ENCODE measurements around the gene USP48.
"Not testable (repeated sequence)": the region's sequence is repeated elsewhere in the genome, so short reads cannot be mapped to it uniquely, and the experiment has no call there.

Gene USP48

GRCh38 chr1:21633992-21634805 lies 148.8 kb downstream of the USP48 start:
- DNase-seq = no peak

- DNase-seq = no peak
Observed at GRCh38 chr1:21633141-21633755, 149.7 kb downstream of the USP48 start.

GRCh38 chr1:21631944-21632887 lies 150.7 kb downstream of the USP48 start:
- DNase-seq = no peak

- DNase-seq = not testable (repeated sequence)
Observed at GRCh38 chr1:21631590-21631943, 151.4 kb downstream of the USP48 start.

- no peak for DNase-seq
Observed at GRCh38 chr1:21630571-21631343, 152.2 kb downstream of the USP48 start.

- no peak for DNase-seq
Observed at GRCh38 chr1:21629971-21630370, 153.0 kb downstream of the USP48 start.

- DNase-seq = no peak
Observed at GRCh38 chr1:21628798-21629393, 154.1 kb downstream of the USP48 start.

Measured in effector CD4-positive, alpha-beta T cell (primary cell).